Muscle layer of colon (tissue), 2 donors: Measurements from ENCODE around the gene ATRAID.
"Not testable (repeated sequence)": the region's sequence is repeated elsewhere in the genome, so short reads cannot be mapped to it uniquely, and the experiment has no call there.

Experiments
- H3K27ac ChIP-seq: one replicate; pipeline ENCODE4 v1.7.0; 2013; ENCODE audit warnings: low read depth, mild to moderate bottlenecking, low read length, moderate library complexity
- H3K27me3 ChIP-seq, 2 donors: one replicate each; pipeline ENCODE4 v1.7.0; 2013; ENCODE audit warnings: low read length in 2 of 2, mild to moderate bottlenecking in 2 of 2; ENCODE audit not compliant: insufficient read depth in 2 of 2, control insufficient read depth in 1 of 2
- H3K36me3 ChIP-seq: one replicate; pipeline ENCODE4 v1.7.0; 2013; ENCODE audit warnings: mild to moderate bottlenecking, low read length; ENCODE audit not compliant: insufficient read depth
- H3K4me1 ChIP-seq: one replicate; pipeline ENCODE4 v1.7.0; 2013; ENCODE audit warnings: mild to moderate bottlenecking, low read length; ENCODE audit not compliant: insufficient read depth
- H3K4me3 ChIP-seq, 2 donors: one replicate each; pipeline ENCODE4 v1.7.0; 2013; ENCODE audit warnings: low read length in 2 of 2, low read depth in 1 of 2, mild to moderate bottlenecking in 1 of 2, moderate library complexity in 1 of 2
- H3K9ac ChIP-seq: one replicate; pipeline ENCODE4 v1.7.0; 2013; ENCODE audit warnings: low read length
- H3K9me3 ChIP-seq: one replicate; pipeline ENCODE4 v1.7.0; 2013; ENCODE audit warnings: mild to moderate bottlenecking, low read length
- donor health status: abdominal sarcoma.
- donor health status: Adenocarcinoma of cecum.

The ATRAID gene

GRCh38 chr2:27211943-27212625 lies at the start of gene ATRAID, which contains the start of gene SLC5A6:
TSS of gene ATRAID (plus strand) at chr2:27212041. CDS start at chr2:27212369, 328 bp downstream.
TSS of gene SLC5A6 (minus strand) at chr2:27212268. CDS start at chr2:27207650, 4,618 bp downstream.
- Histone ChIP-seq H3K9me3 (no peaks in the 10 kb centered on the region), H3K27me3 (no peaks in the 10 kb centered on the region), H3K27ac (peak within 1 kb of the TSS; percentile 92), H3K4me1 (peaks cover 15% of the 10 kb centered on the region), H3K36me3 (peaks cover 13% of the 10 kb centered on the region), H3K9ac (peak within 1 kb of the TSS; percentile 72), H3K4me3 (peak within 1 kb of the TSS; percentile 82 to 97)

- no peaks in the 10 kb centered on the region for H3K27me3 ChIP-seq
- H3K4me1 ChIP-seq: no peaks in the 10 kb centered on the region
- no peak overlapping the region for H3K9ac ChIP-seq
- H3K36me3 ChIP-seq: no peaks in the 10 kb centered on the region
- H3K9me3 ChIP-seq: no peaks in the 10 kb centered on the region
- H3K4me3 ChIP-seq: no peak overlapping the region
- H3K27ac ChIP-seq: no peak overlapping the region
Measured at GRCh38 chr2:27162151-27163121, 49.4 kb upstream of the ATRAID start.

GRCh38 chr2:27164960-27165763 lies 46.7 kb upstream of the ATRAID start:
- Histone ChIP-seq H3K27ac (no peak overlapping the region), H3K9ac (no peak overlapping the region), H3K4me1 (no peaks in the 10 kb centered on the region), H3K36me3 (no peaks in the 10 kb centered on the region), H3K4me3 (no peak overlapping the region), H3K27me3 (no peaks in the 10 kb centered on the region), H3K9me3 (no peaks in the 10 kb centered on the region)

- Histone ChIP-seq H3K36me3 (no peaks in the 10 kb centered on the region), H3K27me3 (no peaks in the 10 kb centered on the region), H3K27ac (no peak overlapping the region), H3K4me1 (no peaks in the 10 kb centered on the region), H3K9me3 (no peaks in the 10 kb centered on the region), H3K9ac (no peak overlapping the region), H3K4me3 (no peak overlapping the region)
Measured at GRCh38 chr2:27170581-27171337, 41.1 kb upstream of the ATRAID start.

- Histone ChIP-seq H3K4me3 (no peak overlapping the region), H3K9ac (no peak overlapping the region), H3K27ac (no peak overlapping the region), H3K4me1 (no peaks in the 10 kb centered on the region), H3K9me3 (no peaks in the 10 kb centered on the region), H3K36me3 (no peaks in the 10 kb centered on the region), H3K27me3 (no peaks in the 10 kb centered on the region)
Measured at GRCh38 chr2:27171351-27171848, 40.4 kb upstream of the ATRAID start.

- no peak overlapping the region for H3K9ac ChIP-seq
- H3K36me3 ChIP-seq: no peaks in the 10 kb centered on the region
- H3K27me3 ChIP-seq: peaks cover 0 to 5% of the 10 kb centered on the region in 2 donors
- no peak overlapping the region for H3K27ac ChIP-seq
- no peak overlapping the region for H3K4me3 ChIP-seq
- no peaks in the 10 kb centered on the region for H3K4me1 ChIP-seq
- no peaks in the 10 kb centered on the region for H3K9me3 ChIP-seq
Measured at GRCh38 chr2:27174638-27175037, 37.2 kb upstream of the ATRAID start.

GRCh38 chr2:27175330-27175729 lies 36.5 kb upstream of the ATRAID start:
- no peaks in the 10 kb centered on the region for H3K36me3 ChIP-seq
- peaks cover 0 to 5% of the 10 kb centered on the region in 2 donors for H3K27me3 ChIP-seq
- no peak overlapping the region for H3K9ac ChIP-seq

GRCh38 chr2:27175781-27176180 lies 36.1 kb upstream of the ATRAID start:
- H3K9me3 ChIP-seq, H3K9ac ChIP-seq, H3K4me3 ChIP-seq, H3K27me3 ChIP-seq, H3K4me1 ChIP-seq, H3K36me3 ChIP-seq, H3K27ac ChIP-seq: not testable (repeated sequence)

More at GRCh38 chr2:27175330-27175729, 36.5 kb upstream of the ATRAID start:
- Histone ChIP-seq H3K4me1 (no peaks in the 10 kb centered on the region), H3K4me3 (no peak overlapping the region), H3K9me3 (no peaks in the 10 kb centered on the region), H3K27ac (no peak overlapping the region)

- no peaks in the 10 kb centered on the region for H3K36me3 ChIP-seq
- no peaks in the 10 kb centered on the region for H3K4me1 ChIP-seq
- H3K27ac ChIP-seq: no peak overlapping the region
- peaks cover 0 to 5% of the 10 kb centered on the region in 2 donors for H3K27me3 ChIP-seq
- no peaks in the 10 kb centered on the region for H3K9me3 ChIP-seq
- H3K9ac ChIP-seq: no peak overlapping the region
- no peak overlapping the region for H3K4me3 ChIP-seq
Measured at GRCh38 chr2:27177441-27178351, 34.1 kb upstream of the ATRAID start.

GRCh38 chr2:27178469-27178868 lies 33.4 kb upstream of the ATRAID start:
- no peaks in the 10 kb centered on the region for H3K36me3 ChIP-seq
- H3K27me3 ChIP-seq: peaks cover 0 to 5% of the 10 kb centered on the region in 2 donors
- no peaks in the 10 kb centered on the region for H3K9me3 ChIP-seq
- H3K4me1 ChIP-seq: no peaks in the 10 kb centered on the region
- H3K4me3 ChIP-seq: no peak overlapping the region
- H3K9ac ChIP-seq: no peak overlapping the region
- no peak overlapping the region for H3K27ac ChIP-seq
